Measurements from ENCODE around the gene GPR55.

DNA sequence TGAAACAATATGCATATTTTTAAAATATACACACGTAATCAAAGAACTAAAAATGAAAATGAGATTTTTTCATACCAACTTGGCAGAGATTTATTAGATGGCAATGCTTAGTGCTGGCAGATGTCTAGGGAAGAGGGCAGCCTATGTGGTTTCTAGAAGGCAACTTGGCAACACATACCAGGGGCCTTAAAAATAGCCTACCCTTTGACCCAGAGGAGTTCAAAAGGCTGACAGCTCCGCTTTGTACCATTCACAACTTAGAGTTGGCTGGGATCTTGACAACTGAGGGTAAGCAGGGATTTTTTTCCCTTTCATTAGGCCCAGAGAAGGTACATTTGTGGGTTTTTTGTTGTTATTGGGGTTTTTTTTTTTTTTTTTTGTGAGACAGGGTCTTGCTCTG, 26.4 kb upstream of the GPR55 start:
- TF ChIP-seq, protein P1, sequence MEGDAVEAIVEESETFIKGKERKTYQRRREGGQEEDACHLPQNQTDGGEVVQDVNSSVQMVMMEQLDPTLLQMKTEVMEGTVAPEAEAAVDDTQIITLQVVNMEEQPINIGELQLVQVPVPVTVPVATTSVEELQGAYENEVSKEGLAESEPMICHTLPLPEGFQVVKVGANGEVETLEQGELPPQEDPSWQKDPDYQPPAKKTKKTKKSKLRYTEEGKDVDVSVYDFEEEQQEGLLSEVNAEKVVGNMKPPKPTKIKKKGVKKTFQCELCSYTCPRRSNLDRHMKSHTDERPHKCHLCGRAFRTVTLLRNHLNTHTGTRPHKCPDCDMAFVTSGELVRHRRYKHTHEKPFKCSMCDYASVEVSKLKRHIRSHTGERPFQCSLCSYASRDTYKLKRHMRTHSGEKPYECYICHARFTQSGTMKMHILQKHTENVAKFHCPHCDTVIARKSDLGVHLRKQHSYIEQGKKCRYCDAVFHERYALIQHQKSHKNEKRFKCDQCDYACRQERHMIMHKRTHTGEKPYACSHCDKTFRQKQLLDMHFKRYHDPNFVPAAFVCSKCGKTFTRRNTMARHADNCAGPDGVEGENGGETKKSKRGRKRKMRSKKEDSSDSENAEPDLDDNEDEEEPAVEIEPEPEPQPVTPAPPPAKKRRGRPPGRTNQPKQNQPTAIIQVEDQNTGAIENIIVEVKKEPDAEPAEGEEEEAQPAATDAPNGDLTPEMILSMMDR (IDR thresholded peaks at IDR 0.05 in 2 of 3, conservative IDR thresholded peaks at IDR 0.05 in 1 of 3; ENCODE audit: borderline replicate concordance in 1 of 3, insufficient read depth in 1 of 3, low read depth in 2 of 3, low read length in 2 of 3) = no peak
- TF ChIP-seq POLR2AphosphoS5 (IDR thresholded peaks at IDR 0.05; ENCODE audit: low read depth, low read length) = no peak
- TF ChIP-seq RAD21 (IDR thresholded peaks at IDR 0.05; ENCODE audit: low read depth) = no peak
- TF ChIP-seq, protein P2, sequence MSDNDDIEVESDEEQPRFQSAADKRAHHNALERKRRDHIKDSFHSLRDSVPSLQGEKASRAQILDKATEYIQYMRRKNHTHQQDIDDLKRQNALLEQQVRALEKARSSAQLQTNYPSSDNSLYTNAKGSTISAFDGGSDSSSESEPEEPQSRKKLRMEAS (IDR thresholded peaks at IDR 0.05) = no peak
- no peak for TF ChIP-seq SIN3A (IDR thresholded peaks at IDR 0.05; ENCODE audit: low read depth)
- no peak for TF ChIP-seq JUND (IDR thresholded peaks at IDR 0.05)
- no peak for TF ChIP-seq EZH2phosphoT487 (IDR thresholded peaks at IDR 0.05; ENCODE audit: borderline replicate concordance)

Measured in HCT116 (cell line).